Suppressor macrophage treated with lipopolysaccharide for 4 hours (primary cell): Measurements from ENCODE around the gene KLF13.
"Not testable (repeated sequence)": the region's sequence is repeated elsewhere in the genome, so short reads cannot be mapped to it uniquely, and the experiment has no call there.

Experiments
- DNase-seq: peaks from one replicate; pipeline ENCODE4 v3.0.0-alpha.2; 2020

The KLF13 gene

GRCh38 chr15:31347067-31347975 lies 20.7 kb downstream of the KLF13 start:
- no peak for DNase-seq

GRCh38 chr15:31347981-31348803 lies 21.6 kb downstream of the KLF13 start:
- no peak for DNase-seq

GRCh38 chr15:31349233-31350141 lies 22.9 kb downstream of the KLF13 start:
- no peak for DNase-seq

- DNase-seq = no peak
Measured at GRCh38 chr15:31350771-31351170, 24.1 kb downstream of the KLF13 start.

- DNase-seq = no peak
Measured at GRCh38 chr15:31352339-31352751, 25.7 kb downstream of the KLF13 start.

GRCh38 chr15:31352911-31353811 lies 26.5 kb downstream of the KLF13 start:
- peak; percentile 80 for DNase-seq

- no peak for DNase-seq
Measured at GRCh38 chr15:31353931-31354330, 27.3 kb downstream of the KLF13 start.

- not testable (repeated sequence) for DNase-seq
Measured at GRCh38 chr15:31356097-31356496, 29.5 kb downstream of the KLF13 start.

GRCh38 chr15:31357148-31357547 lies 30.5 kb downstream of the KLF13 start:
- no peak for DNase-seq

- DNase-seq = no peak
Measured at GRCh38 chr15:31358163-31358562, 31.5 kb downstream of the KLF13 start.

GRCh38 chr15:31358957-31359701 lies 32.5 kb downstream of the KLF13 start:
- no peak for DNase-seq

- no peak for DNase-seq
Measured at GRCh38 chr15:31359702-31360111, 33.1 kb downstream of the KLF13 start.

- DNase-seq = no peak
Measured at GRCh38 chr15:31360158-31360561, 33.5 kb downstream of the KLF13 start.

- peak; percentile 23 for DNase-seq
Measured at GRCh38 chr15:31360843-31361763, 34.5 kb downstream of the KLF13 start.

GRCh38 chr15:31361764-31362515 lies 35.3 kb downstream of the KLF13 start:
- no peak for DNase-seq

- no peak for DNase-seq
Measured at GRCh38 chr15:31362886-31363285, 36.3 kb downstream of the KLF13 start.

GRCh38 chr15:31364301-31365031 lies 37.8 kb downstream of the KLF13 start:
- no peak for DNase-seq

GRCh38 chr15:31365032-31365654 lies 38.5 kb downstream of the KLF13 start:
- DNase-seq = no peak
